HG02642 (cell line): ENCODE results near the gene CHMP4B.

Experiments
- ATAC-seq: cut with Tn5 transposase; IDR thresholded peaks from one replicate; pipeline ENCODE4 v1.9.1; 2021; ENCODE audit warnings: mild to moderate bottlenecking; ENCODE audit not compliant: unreplicated experiment, poor library complexity

Gene CHMP4B

DNA sequence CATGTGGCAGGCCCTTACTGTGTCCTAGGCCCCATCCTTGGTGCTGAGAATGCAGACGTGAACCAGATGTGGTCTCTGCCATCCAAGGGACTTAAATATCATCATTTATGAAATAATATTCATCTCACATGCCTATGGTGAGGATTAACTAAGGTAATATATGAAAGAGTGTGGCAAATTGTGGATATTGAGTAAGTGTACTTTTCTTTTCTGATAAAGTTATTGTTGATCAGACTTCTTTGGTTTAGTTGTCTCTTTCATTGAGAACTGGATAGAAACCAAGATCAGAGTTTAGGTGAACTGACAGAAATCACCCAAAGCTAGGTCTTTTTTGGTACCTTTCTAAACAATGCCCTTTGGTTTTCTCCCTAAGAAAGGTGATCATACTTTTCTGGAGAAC, 5.0 kb downstream of the CHMP4B start:
- ATAC-seq: no peak

- ATAC-seq: no peak
These were observed 6.3 kb downstream of the CHMP4B start for GRCh38 chr20:33817411-33817810.

GRCh38 chr20:33819456-33819855, 8.3 kb downstream of the CHMP4B start:
- no peak for ATAC-seq

DNA sequence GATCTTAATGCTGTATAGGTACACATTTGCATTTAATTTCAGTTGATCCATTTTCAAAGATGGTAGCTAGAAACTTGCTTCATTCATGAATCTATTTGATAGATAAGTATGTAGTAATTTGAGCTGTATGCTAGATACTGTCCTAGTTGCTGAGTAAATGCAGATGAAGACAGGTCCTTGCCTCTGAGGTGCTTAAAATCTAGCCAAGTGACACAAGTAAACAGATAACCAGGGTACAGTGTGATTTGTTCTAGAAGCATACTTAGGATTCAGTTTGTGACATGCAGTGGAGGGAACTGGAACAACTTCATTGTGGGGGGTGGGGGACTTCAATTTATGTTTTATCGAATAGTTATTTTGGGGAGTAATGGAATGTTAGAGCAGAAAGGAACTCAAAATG, 9.2 kb downstream of the CHMP4B start:
- no peak for ATAC-seq

DNA sequence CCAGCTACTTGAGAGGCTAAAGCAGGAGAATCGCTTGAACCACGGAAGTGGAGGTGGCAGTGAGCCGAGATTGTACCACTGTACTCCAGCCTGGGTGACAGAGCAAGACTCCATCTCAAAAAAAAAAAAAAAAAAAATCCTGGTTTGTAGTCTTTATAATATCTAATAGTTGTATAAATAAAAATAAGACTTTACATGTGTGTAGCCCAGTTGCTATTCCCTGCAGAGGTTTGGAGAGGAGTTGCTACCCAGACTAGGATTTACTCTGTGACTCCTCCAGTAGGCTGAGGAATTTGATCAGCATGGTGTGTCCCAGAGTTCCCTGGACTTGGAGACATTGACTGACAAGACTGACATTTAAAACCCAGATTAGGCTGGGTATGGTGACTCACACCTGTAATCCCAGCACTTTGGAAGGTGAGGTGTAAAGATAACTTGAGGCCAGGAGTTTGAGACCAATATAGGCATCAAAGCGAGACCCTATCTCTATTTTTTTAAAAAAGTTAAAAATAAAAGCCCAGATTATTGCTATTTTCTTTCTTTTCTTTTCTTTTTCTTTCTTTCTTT, 10.2 kb downstream of the CHMP4B start:
- no peak for ATAC-seq

DNA sequence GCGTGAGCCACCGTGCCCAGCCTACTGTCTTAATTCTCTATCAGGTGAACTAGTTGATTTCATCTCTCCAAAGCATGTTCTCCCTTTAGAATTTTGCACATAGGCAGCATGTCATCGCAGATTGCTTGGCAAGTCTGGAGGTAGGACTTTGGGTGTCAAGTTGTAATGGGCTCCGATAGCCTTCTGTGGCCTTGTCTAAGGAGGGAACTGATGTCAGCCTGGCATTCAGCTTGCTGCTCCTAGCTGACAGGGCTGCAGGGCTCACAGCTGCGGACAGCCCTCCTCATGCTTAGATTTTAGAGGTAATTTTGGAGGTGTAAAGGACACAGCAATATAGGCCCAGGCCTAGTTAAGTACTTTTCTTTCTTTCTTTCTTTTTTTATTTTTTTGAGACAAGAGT, 11.3 kb downstream of the CHMP4B start:
- no peak for ATAC-seq

GRCh38 chr20:33822991-33823390, 11.8 kb downstream of the CHMP4B start:
- ATAC-seq: no peak

DNA sequence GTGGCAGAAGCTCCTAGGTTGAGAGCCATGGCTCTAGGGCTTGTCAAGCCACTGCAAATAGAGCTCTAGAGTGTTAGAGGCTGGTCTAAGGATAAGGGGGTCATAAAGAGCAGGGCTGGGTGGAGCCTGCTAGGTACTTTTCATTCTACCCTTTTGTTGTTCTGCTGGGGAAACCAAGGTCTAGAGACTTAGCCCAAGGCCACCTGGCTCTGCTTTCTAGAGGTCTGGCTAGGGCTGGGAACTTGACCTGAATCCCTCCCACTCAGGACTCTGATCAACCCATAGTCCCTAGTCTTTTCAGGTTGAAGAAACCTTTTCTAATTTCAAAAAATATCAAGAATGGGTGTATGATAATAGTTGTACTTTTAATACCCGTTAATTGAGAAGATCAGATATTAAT, 13.7 kb downstream of the CHMP4B start:
- no peak for ATAC-seq

GRCh38 chr20:33825340-33826269, 14.5 kb downstream of the CHMP4B start:
- ATAC-seq: no peak

DNA sequence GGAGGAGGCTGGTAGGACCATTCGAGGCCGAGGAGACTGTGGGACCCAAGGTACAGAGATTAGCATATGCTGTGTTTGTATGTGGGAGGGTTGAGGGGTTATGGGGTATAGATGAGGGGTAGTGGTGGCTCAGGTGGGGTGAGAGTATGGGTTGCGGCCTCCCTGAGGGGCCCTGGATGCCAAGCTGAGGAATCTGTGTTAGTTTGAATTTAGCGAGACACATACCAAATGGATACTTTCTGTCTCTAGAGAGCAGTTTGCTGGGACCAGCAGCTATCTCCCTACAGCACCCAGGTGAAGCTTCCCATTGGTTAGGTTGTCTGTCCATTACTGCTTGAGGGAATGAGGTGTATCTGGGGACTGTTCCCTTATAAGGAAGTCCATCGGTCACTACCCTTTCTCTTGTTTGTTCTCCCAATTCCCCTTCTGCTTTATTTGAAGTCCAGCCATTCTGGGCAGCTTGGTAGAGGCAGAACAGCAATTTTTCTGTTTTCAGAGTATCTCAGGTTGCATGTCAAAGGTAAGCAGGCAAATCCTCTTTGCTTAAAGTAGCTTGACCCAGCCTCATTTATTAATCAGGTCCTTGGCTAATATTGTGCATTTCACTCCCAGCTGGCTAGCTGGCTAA, 15.2 kb downstream of the CHMP4B start:
- ATAC-seq: no peak

DNA sequence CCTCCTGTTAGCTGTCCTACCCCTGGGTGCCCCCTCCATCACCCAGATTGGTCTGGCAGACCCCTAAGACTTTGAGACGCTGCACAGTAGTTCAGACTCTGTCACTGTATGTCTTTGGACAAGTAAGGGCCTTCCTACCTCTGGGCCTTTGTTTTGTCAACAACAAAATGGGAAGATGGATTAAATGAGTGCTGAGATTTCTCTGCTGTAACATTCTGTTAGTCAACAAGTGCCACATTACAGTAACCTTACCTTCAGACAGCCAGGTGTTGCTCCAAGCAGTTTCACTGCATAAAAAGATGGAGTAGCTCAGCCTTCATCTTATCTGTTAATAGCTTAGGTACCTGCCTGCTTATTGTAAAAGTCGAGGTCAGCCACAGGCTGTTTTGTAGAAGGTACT, 16.0 kb downstream of the CHMP4B start:
- no peak for ATAC-seq

DNA sequence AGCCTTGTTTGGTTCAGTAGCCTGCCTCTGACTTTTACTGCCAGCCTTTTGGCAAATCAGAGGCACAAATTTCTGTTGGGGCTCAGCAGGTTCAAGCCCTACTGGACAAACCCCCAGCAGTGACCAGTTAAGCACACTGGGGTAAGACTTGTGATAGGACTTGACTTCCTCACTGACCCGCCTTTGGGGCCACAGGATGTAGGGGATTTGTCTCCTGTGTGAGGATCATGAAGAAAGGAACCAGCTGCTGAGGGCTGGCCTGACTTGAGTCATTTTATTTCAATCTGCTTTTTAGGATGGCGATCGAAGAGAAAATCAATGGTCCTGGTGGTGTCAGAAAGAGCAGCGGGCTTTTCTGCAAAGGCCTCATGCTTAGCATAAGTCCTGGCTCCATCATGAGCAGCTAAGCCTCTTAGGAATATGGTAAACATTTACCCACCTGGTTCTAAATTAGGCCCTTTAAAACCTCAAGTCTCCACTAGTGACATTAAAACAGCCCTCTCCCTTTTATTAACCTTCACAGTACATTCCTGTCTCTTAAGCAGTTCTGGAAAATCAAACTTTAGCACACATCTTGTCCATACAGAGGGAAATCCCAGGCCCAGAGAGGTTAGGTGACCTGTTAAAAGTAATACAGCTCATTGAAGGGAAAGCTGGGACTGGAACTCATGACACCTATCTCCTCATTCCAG, 16.6 kb downstream of the CHMP4B start:
- ATAC-seq: no peak

- no peak for ATAC-seq
These were observed 17.2 kb downstream of the CHMP4B start for GRCh38 chr20:33828326-33828844.

GRCh38 chr20:33828967-33829560, 17.9 kb downstream of the CHMP4B start:
- no peak for ATAC-seq

- ATAC-seq: no peak
These were observed 18.5 kb downstream of the CHMP4B start for GRCh38 chr20:33829636-33830035.

- no peak for ATAC-seq
These were observed 19.2 kb downstream of the CHMP4B start for GRCh38 chr20:33830371-33830770.

DNA sequence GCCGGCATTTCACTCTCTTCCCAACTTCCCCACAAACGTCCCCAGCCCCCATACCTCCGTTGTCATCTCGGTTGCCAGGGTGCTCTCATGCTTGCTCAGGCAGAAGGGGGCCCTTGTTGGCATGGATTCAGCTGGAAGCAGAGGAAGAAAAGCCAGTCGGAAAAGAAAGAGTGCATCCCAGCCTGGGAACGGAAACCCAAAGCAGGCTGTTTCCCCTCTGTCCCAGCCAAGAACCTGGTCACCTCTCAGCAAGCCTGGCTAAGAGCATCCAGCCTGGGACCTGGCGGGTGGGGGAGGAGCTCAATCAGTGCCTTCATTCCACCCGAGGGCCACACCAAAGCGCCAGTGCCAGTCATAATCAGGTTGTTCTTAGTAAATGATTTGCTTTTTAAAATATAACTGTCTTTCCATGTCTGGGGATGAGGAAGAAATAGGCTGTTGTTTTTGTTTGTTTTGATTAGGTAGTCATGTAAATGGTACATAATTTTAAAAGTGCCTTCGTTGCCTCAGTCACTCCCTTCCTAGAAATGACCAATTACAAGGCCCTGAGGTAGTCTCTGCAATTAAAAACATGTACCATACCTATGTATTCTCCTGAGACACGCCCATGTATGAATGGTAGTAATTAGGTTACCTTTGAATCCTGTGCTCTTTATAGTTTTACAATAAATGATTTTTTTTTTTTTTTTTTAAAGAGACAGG, 21.1 kb downstream of the CHMP4B start:
- no peak for ATAC-seq

DNA sequence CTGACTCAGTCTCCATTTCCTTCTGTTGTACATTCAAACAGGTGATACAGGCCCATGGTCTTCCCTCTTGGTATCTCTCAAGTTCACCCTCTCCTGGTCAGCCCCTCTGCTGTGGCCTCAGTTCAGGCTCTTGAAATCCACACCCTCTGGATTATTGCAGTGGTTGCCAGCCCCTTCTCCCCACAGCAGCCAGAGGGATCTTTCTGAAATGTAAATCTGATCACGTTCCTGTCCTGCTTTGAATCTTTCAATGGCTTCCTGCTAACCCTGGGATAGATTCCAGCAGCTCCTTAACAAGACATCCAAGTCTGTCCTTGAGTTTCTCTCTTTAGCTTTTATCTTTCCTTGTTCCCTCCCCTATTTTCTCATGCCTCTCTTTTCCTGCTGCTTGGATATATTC, 22.2 kb downstream of the CHMP4B start:
- ATAC-seq: no peak

GRCh38 chr20:33835615-33836172, 24.5 kb downstream of the CHMP4B start:
- no peak for ATAC-seq
